ENCODE measurements around the gene PLPP3.

Gene PLPP3

DNA sequence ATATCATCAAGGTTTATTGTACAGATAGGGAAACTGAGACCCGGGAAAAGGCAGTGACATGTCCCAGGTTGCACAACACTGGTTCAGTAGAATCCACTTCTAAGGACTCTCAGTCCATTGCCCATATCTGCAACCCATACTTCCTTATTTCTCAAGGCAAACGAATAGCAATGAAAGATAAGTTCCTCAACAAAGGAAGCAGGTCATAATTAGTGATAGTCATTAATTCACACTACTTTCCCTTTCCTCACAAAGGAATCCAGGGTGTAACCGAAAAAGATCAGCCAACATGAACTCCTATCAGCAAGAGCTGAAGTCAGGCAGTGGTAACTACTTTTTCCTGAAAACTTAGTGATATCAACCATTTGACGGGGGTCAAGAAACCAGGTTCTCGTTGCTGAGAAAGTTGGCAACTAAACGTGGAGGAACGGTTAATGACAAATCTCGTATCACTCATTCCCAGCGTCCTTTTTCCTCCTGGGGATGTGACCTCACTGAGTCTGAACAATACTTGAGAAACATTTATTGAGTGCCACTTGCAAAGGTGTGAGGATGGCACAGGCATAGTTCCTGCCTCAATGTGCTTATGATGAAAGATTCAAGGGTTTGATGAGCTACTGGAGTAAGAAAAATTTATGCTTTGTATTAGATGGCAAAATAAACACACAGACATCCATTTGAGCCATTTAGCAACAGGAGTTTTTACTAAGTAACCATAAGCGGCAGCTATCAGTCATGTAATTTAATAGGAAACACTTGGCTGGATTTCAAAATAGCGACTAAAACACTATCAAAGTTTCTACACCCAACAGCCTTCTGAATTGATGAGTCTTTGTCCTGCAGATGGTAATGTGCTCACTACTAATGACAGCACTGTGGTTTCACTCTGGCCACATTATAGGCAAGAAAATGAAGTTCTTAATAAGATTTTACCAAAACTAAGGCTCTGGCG is 82.3 kb downstream of the PLPP3 start:
- no peak for DNase-seq (ENCODE audit: low spot score)

DNA sequence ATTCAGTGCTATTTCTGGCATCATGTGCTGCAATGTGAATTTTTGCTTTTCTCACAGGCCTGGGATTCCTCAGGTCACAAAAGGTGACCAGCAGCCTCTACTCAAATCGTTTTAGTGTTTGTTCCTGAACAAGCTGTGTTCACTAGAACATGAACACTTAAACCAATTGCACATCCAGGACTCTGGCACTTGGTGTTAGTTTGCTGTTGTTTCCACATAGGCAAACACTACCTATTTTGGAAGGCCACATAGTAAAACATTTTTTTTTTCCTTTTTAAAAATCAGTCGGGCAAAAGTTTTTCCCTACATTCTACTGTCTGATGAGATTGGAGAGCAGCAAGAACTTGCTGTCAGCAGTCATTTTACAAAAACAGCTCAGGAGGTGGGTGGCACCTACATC is 83.2 kb downstream of the PLPP3 start:
- no peak for DNase-seq (ENCODE audit: low spot score)

DNA sequence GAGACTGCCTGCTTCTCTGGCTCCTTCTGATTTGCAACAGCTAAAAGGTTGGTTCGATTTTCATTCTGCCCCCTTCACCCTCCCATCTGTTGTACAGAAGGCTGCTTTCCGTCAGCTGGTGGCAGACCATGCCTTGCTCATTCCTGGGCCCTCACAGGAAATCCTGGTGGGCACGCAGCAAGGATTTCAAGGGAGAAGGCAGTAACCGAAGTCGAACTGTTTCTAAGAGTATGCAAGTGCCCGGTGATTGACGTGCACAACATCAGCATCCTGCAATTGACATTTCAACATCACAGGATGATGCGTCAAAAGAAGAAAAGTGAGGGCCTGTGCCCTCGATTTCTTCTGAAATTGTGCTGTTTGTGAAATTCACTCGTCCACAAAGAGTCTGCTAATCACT is 83.8 kb downstream of the PLPP3 start:
- DNase-seq (ENCODE audit: low spot score), result no peak

DNA sequence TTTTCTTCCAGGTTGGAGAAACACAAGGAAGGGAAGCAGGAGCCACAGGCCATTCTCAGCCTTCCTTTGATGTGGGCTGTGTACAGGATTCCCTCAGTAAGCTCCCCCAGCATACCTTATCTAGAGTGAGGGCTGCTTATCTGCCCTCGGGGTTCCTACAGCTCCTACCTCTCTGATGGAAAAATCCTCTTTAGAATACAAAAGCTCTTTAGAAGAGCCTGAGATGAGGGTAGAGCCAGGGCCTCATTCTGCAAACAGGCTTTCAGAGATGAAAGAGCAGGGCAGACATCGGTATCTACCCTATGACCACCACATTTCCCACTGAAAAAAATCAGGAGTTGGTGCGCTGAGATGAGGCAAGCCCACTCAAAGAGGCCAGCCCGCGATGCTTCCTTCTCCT is 85.1 kb downstream of the PLPP3 start:
- DNase-seq (ENCODE audit: low spot score), result no peak

DNA sequence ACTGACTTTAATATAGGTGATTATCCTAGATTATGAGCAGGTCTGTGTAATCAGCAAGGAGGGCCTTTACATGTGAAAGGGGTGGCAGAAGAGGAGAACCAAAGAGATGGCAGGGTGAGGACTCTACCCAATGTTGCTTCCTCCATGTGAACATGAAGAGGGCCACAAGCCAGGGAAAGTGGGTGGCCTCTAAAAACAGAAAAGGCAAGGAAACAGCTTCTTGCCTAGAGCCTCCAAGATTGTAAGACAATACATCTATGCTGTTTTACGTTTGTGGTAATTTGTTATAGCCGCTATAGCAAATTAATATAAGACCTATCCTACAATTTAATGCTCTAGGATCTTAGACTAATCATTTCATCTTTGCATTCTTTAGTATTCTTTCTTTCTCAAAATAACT is 85.5 kb downstream of the PLPP3 start:
- no peak for DNase-seq (ENCODE audit: low spot score)

DNA sequence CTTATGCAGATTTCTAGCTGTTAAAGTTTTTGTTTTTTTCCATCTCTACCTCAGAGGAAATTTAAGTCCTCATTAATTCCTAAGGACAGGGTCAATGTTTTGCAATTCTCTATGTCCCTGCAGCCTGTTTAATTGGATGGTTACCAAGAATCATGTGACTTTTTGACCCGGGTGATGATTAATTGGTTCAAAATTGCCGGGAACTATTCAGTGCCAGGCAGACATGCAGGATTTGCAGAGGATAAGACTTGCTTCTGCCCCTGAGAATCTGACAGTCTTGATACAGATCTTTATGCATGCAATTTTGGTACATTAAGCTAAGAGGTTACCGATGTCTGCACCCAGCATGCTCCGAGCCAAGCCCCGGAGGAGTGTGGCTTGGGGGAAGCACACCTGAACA is 87.9 kb downstream of the PLPP3 start:
- no peak for DNase-seq (ENCODE audit: low spot score)

DNA sequence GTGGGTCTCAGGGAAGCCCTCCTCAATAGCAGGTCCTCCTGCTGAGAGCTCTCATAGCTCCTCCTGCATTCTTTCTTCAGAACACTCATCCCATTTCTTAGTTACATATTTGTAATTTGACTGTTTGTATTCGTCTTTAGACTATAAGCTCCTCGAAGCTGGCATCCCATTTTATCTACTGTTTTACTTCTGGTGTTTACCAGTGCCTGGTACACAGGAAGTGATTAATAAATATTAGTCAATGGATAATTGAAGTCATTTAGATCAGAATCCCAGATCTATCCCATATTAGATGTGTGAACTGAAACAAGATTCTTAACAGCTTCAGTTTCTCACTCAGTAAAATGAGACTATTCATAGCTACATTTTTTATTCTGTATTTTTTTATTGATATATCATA is 88.7 kb downstream of the PLPP3 start:
- no peak for DNase-seq (ENCODE audit: low spot score)

DNA sequence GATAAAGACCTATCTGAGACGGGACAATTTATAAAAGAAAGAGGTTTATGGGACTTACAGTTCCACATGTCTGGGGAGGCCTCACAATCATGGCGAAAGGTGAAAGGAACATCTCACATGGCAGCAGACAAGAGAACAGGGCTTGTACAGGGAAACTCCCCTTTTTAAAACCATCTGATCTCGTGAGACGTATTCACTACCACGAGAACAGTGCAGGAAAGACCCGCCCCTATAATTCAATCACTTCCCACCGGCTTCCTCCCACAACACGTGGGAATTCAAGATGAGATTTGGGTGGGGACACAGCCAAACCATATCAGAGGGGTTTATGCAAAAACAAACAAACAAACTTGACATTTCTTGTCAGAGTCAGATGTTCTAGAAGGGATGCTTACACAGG is 89.7 kb downstream of the PLPP3 start:
- no peak for DNase-seq (ENCODE audit: low spot score)

DNA sequence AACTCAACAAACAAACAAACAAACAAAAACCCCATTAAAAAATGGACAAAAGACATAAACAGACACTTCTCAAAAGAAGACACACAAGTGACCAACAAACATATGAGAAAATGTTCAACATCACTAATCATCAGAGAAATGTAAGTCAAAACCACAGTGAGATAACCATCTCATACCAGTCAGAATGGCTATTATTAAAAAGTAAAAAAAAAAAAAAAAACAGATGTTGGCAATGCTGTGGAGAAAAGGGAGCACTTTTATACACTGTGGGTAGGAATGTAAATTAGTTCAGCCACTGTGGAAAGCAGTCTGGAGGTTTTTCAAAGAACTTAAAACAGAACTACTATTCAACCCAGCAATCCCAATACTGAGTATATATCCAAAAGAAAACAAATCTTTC is 94.7 kb downstream of the PLPP3 start:
- DNase-seq (ENCODE audit: low spot score), result no peak

DNA sequence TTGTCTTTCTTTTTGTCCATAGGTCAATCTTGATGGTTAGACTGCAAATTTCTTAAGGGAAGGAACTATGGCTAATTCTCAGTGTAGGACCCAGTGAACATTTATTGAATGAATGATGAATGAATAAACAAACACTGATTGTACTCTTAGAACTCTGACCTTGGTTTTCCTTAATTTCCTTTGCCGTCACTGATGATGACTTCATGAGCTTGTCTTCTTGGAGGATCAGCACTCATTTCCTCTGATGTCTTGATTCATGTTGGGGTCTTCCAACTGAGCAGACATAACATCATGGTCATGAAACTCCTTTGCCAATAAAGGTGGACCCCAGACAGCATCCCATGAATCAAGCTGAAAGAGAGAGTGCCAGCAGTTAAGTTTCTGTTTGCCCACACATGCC is 96.3 kb downstream of the PLPP3 start:
- DNase-seq (ENCODE audit: low spot score), result no peak

DNA sequence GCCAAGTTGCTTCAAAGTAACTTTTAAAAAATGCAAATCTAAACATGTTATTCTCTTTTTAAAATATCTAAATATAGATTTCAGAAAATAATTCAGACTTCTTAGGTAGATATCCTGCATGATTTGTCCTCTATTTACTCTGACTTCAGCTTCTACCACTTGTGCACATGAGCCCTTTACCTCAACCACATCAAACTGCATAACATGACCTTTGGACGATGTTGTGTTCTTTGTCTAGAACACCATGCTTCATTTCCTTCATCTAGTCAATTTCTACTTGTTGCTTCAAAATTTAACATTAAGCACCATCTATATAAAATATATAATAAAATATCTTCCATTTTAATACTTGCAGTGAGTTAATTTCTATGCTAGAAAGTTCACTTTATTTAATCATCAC is 96.9 kb downstream of the PLPP3 start:
- no peak for DNase-seq (ENCODE audit: low spot score)

DNA sequence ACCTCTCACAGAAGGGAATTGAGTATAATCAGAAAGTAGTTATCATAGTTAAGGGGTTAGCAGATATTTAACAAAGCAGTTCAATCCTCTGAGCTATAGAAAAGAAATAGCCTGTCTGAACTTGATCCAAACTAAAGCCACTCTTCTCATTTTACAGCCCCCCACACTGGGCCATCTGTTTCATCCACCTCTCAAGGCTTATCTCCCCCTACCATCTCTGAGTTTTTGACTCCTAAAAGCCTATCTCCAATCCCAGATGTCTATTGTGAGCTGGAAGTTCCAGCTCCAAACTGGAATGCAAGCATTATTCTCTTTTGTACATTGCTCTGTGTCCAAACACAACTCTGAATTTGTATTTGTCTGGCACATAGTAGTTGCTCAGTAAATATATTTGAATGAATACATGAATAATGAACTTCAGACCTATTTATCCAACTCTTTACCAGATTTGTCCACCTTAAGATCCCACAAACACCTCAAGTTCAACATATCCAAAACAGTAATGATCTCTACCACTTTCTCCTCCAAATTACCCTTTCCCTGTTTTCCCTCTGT is 98.1 kb downstream of the PLPP3 start:
- DNase-seq (ENCODE audit: low spot score), result no peak

DNA sequence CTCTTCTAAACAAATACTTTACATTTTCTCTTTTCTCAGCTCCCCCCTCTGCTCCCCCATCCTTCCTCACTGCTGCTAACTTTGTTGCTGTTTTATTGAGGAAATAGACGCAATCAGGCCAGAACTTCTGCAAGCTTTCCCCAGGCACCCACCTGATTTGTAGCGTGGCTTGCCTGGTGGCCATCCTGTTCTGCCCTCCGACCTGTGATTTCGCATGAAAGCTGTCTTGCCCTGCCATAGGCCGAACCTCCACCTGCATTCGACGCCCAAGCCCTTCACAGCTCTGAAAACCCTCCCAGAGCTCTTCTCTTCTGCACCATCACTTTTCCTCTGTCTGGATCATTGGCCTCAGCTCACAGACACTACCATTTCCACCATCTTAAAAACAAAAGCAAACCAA is 100.6 kb downstream of the PLPP3 start:
- no peak for DNase-seq (ENCODE audit: low spot score)

DNA sequence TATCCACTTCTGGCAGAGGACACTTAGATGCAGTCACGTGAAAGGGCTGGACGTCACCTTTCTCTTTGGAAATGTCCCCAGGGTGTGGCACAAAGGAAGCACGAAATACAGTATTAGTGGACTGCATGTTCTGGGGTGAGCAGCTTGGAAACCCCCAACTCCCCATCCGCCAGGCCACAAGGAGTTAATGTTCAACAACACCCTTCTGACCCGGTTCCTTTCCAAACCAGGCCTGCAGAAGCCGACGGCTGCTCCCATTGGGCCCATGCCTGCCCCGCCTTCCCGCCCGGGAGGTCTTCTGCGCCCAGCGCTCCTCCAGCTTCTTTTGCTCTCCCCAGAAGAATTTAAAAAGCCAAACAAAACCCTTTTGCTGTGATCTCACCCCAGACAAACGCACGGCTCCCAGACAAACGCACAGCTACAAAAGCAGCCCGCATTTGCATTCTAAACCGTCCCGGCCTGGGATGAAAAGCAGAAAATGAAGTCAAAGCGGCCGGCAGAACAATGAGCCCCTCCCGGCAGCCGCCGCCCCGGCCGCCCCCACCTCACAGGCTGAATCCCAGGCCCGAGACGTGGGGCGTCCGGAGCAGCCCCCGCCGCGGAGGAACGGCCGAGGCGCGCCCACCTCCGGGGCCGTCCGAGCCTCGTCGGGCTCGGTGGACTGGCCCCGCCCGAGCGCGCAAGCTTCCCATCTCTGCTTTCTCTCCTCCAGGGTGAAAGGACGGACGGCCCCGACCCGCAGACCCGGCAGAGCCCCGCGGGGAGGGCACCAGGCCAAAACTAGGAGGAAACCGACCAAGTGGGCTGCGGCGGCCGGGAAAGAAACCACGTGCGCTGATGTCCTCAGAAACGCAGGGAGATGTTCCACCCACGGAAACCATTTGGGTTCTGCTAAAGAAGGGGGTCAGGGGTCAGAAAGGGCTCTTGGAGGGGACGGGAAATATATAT is 101.9 kb downstream of the PLPP3 start:
- DNase-seq (ENCODE audit: low spot score), result no peak

DNA sequence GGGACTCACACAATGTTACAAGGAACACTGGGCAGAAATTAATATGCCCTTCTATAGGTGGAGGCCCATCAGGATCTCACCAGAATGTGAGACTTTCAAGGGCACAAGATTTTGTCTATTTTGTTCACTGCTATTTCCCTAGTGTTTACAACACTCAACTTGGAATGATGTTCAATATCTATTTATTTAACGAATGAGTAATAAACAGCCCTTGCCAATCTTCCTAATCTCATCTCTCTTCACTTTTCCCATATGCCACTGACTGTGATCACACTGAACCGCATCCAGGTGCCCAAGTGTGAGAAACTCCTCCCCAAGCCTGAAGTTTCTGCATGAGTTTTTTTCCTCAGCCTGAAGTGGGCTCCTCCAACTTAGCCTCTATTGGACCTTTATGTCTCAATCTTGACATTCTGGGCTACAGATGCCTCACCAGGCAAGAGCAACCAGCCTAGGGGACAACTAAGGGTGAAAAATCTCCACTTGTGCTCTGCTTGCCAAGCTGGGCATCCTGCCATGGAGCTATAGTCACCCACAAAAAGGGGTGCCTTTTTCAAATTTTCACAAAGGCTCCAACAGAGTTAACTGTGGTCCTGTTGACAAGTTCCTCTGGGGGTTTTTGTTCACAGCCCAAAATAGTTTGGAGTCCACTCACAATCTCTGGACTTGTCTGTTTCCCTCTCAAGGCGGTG is 105.6 kb downstream of the PLPP3 start:
- no peak for DNase-seq (ENCODE audit: low spot score)

DNA sequence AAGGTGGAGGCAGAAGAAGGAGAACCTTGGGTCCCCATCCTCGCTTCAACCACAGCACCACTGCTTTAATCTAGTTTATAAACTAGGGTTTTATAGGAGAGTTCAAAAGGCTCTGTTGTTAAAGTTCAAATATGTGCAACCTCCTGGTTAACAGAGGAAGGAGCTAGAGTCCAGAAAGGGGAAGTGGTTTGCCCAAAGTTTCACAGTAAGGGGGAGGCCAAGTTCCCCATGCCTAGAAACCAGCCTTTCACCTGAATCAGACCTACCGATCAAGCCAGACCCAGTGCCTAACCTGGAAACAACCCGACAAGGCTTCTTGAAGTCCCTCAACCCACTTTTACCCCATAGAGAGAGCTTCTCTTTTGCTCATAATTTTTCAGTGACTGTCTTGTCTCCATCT is 106.5 kb downstream of the PLPP3 start:
- peak; percentile 1 for DNase-seq (ENCODE audit: low spot score)

DNA sequence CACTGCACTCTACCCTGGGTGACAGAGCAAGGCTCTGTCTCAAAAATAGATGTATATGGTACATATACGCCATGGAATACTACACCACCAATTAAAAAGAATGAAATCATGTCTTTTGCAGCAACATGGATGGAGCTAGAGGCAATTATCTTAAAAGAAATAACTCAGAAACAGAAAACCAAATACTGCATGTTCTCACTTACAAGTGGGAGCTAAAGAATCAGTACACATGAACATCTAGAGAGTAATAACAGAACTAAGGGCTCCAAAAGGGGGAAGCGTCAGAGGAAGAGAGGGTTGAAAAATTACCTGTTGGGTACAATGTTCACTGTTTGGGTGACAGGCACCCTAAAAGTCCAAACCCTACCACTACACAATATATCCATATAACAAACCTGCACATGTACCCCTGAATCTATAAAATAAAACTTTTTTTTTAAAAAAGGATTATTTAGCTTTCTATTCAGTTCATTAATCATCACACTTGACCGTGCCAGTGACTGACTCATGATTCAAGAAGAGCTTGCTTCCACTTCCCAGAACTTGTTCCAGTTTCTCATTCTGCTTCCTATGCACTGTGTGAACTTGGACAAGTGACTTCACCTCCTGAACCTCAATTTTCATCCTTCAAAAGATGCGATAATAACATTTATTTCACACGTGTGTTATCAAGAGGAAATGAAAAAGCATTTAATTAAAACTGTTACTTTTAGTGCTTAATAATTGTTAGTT is 109.6 kb downstream of the PLPP3 start:
- no peak for DNase-seq (ENCODE audit: low spot score)

DNA sequence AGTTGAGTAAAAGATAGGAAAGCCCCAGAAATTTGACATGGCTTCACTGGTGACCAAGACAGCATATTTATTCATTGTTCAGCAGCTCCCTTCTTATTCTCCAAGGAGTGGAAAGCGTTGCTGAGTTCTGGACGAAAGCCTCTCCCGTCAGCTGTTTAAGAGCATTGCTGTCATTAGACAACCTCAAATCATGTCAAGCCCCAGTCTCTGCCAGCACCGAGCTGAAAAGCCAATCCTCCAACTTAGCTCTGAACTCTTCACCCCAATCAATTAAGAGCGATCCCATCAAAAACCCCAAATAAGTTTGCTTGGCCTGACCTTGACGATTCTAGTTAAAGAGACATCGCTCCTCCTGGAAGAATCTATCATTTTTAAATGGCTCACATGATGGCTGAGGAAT is 110.8 kb downstream of the PLPP3 start:
- no peak for DNase-seq (ENCODE audit: low spot score)

DNA sequence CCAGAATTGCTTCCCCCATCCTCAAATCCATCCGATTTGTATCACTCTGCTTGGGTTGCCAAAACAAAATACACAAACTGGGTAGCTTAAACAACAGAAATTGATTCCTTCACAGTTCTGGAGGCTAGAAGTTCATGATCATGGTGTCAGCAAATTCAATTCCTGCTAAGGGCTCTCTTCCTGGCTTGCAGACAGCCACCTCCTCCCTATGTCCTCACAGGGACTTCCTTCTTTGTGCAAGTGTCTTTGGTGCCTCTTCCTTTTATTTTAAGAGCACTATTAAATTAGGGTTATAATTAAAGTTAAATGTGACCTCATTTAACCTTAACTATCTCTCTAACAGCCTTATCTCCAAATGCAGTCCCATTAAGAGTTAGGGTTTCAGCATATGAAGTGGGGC is 112.8 kb downstream of the PLPP3 start:
- DNase-seq (ENCODE audit: low spot score), result no peak

DNA sequence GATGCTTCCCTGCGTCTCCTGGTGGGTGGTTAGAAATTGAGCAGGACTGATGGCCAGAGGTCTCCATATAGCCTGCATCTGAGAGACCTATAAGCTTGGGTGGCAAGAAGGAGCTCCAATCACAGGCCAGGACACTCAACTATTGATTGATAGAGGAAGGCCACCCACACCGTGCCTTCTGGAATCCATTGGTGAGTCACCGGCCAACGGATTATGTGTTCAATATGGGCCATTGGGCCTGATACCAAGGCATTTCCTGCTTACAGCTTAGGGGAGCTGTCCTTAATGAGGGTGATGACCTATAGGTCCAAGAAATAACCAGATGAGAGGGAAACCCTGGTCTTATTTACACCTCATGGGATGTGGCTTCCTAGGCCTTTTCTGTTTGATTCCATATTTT is 115.1 kb downstream of the PLPP3 start:
- DNase-seq (ENCODE audit: low spot score), result no peak

DNA sequence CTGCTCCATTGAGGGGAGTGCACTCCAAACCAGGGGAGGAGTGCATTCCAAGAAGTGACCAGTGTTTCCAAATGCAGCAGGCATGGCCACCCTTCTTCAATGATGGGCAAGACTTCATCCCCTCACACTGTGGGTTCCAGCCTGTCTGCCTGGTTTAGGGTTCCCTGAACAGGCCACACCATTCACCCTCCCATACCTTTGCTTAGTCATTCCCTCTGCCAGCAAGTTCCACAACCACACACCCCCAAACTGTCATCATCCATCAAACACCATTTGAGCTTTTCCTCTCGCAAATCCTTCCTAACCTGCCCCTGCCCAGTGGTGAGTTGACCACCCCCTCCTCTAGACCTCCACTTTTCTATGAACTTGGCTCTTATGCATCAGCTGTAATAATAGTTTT is 116.0 kb downstream of the PLPP3 start:
- DNase-seq (ENCODE audit: low spot score), result no peak

Measured in CD4-positive, alpha-beta T cell treated with Interleukin-2 at 100 ng/mL for 4 hours (primary cell).